ENCODE measurements around the gene REPS1.

GRCh38 chr6:138963531-138963930 is 24.5 kb downstream of the REPS1 start:
- TF ChIP-seq CTCF (tag by site-specific recombination; IDR thresholded peaks at IDR 0.05) = no peak
- no peak for TF ChIP-seq ZNF23 (tag by site-specific recombination; IDR thresholded peaks at IDR 0.05; ENCODE audit: borderline replicate concordance)
- no peak for TF ChIP-seq ZNF76 (tag by site-specific recombination; IDR thresholded peaks at IDR 0.05; ENCODE audit: borderline replicate concordance, low read depth)
- TF ChIP-seq ELK4 (IDR thresholded peaks at IDR 0.05; ENCODE audit: borderline replicate concordance, low read depth, low read length) = no peak
- no peak for TF ChIP-seq KLF16 (tag by site-specific recombination; IDR thresholded peaks at IDR 0.05)
- TF ChIP-seq ZNF549 (tag by site-specific recombination; IDR thresholded peaks at IDR 0.05) = no peak
- no peak for TF ChIP-seq ZBTB48 (tag by site-specific recombination; IDR thresholded peaks at IDR 0.05)
- TF ChIP-seq ZBTB7A (tag by site-specific recombination; IDR thresholded peaks at IDR 0.05; ENCODE audit: low read depth) = no peak
- no peak for TF ChIP-seq REST (tag by site-specific recombination; IDR thresholded peaks at IDR 0.05)

Data from HEK293 (cell line).